ENCODE data around the gene NCAM1. TPM values are rescaled to one million over a fixed set of nuclear protein-coding genes. Genes with fewer than 3 reads are reported as not detected.
A peak's percentile ranks its signal among the peaks of the same experiment; 100 is the strongest.

The NCAM1 gene
- total RNA-seq, 6 donors from 2014 or later, result 1.4 to 15.3 (median 2.5) TPM

GRCh38 chr11:112941104-112941503 is 20.1 kb upstream of the NCAM1 start:
- no peak for ATAC-seq (ENCODE audit: low FRiP score in 2 of 2)
- TF ChIP-seq EP300 (IDR thresholded peaks at IDR 0.05), result no peak
- no peak for TF ChIP-seq POLR2AphosphoS5 (IDR thresholded peaks at IDR 0.05)
- no peak for TF ChIP-seq POLR2A (IDR thresholded peaks at IDR 0.05)
- TF ChIP-seq CTCF (IDR thresholded peaks at IDR 0.05), result no peak
- no peaks in the 10 kb centered on the region for H3K9me3 ChIP-seq
- H3K4me1 ChIP-seq, result no peaks in the 10 kb centered on the region
- no peaks in the 10 kb centered on the region for H3K36me3 ChIP-seq
- no peak overlapping the region for H3K4me3 ChIP-seq
- H3K27me3 ChIP-seq, result no peaks in the 10 kb centered on the region
- DNase-seq, result no peak
- no peak overlapping the region for H3K27ac ChIP-seq
- WGBS, 2 donors, result 85% methylated on average over 2 of the region's 2 CpGs

DNA sequence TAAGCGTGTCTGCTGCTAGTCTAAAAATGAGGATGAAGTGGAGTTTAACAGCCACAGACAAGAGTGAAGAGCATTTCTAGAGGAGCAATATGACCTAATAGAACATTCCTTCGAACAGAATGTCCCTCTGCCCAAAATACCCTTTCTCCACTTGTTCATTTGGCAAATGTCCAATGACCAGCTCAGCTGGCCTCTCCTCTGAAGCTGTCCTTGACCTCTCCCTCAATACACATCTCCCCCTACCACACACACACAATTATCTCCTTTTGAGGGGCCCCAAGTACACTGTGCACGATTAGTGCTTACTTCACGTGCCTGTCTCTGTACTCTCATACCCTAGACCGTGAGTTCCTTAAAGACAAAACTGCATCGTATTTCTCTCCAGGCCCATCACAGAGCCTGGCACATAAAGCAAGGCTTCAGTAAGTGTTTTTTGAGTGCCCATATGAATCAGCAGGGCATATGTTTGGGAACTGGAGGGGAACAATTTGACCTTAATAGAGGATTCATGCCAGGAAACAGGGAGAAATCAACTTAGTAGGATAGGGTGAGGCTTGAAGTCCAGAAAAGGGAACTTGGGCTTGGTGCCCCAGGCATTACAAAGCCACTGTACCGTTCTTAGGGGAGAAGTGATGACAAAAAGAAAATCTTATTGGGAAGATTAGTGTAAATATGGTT is 18.1 kb upstream of the NCAM1 start:
- no peaks in the 10 kb centered on the region for H3K9me3 ChIP-seq
- H3K4me3 ChIP-seq, result no peak overlapping the region
- 51 to 64% methylated on average over 7 of the region's 7 CpGs for WGBS, 2 donors
- TF ChIP-seq POLR2AphosphoS5 (IDR thresholded peaks at IDR 0.05), result no peak
- peak in 1 of 2 donors; percentile 57 for ATAC-seq (ENCODE audit: low FRiP score in 2 of 2)
- no peak overlapping the region for H3K27ac ChIP-seq
- no peak for DNase-seq
- no peaks in the 10 kb centered on the region for H3K4me1 ChIP-seq
- H3K36me3 ChIP-seq, result no peaks in the 10 kb centered on the region
- H3K27me3 ChIP-seq, result no peaks in the 10 kb centered on the region

DNA sequence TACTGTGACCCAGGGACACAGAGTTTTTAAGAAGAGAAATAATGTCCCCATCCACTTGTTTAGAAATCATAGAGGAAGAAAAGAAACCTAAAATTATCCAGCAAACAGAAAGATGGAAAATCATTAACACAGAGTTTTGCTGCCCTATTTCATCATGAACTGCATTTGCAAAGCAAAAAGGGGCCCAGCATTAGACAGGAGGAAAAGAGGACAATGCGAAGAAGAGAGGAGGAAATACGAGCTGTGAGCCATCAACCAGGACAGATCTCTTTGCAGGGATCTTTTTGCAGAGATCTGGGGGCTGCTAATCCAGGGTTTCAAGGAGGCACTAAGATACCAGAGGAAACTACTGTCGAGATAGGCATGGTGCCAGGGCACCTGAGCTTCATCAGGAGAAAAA is 14.4 kb upstream of the NCAM1 start:
- Histone ChIP-seq H3K27ac (no peak overlapping the region), H3K9me3 (no peaks in the 10 kb centered on the region), H3K4me3 (no peak overlapping the region), H3K4me1 (no peaks in the 10 kb centered on the region), H3K36me3 (no peaks in the 10 kb centered on the region), H3K27me3 (no peaks in the 10 kb centered on the region)
- WGBS, 2 donors, result 75 to 83% methylated on average over 3 of the region's 3 CpGs
- no peak for DNase-seq
- no peak for ATAC-seq (ENCODE audit: low FRiP score in 2 of 2)
- TF ChIP-seq CTCF (IDR thresholded peaks at IDR 0.05), result no peak
- TF ChIP-seq POLR2A (IDR thresholded peaks at IDR 0.05), result no peak
- no peak for TF ChIP-seq EP300 (IDR thresholded peaks at IDR 0.05)
- TF ChIP-seq POLR2AphosphoS5 (IDR thresholded peaks at IDR 0.05), result no peak

DNA sequence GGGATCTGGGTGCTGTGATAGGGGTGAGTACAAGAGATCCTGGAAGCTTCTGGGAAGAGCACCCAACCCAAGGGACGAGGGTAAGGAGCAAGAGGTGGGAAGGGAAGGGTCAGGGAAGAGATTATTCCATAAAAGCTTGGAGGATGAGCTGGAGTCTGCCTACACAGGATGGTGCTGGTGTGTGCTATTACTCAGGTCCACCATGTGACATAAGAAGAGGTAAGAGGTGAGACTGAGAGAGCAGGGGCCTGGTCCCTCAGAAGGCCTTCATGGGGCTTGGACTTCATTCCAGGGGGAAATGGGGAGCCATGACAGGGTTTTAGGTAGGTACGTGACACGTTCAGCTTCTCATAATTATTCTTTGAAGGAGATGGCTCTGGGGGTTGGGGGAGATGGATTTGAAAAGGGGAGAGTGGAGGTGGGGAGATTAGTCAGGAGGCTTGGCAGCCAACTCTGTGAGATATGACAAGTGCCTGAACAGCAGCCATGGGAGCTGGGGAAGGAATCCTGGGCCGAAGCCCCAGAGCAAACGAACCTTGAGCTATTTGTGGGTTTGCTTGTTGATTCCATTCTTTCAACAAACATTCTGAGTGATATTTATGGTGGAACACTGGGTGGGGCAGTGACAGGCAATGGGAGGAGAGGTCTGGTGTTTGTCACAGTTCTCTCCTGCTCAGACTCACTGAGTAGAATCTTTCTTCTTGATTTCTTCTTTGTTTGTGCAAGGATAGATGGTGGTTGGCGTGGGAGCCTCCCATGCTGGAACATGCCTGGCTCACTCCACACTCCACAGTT is 11.2 kb upstream of the NCAM1 start:
- peak in 1 of 2 donors; percentile 37 for ATAC-seq (ENCODE audit: low FRiP score in 2 of 2)
- Histone ChIP-seq H3K9me3 (no peaks in the 10 kb centered on the region), H3K4me3 (no peak overlapping the region), H3K27me3 (no peaks in the 10 kb centered on the region), H3K4me1 (no peaks in the 10 kb centered on the region), H3K27ac (no peak overlapping the region), H3K36me3 (no peaks in the 10 kb centered on the region)
- WGBS, 2 donors, result 56 to 58% methylated on average over 6 of the region's 6 CpGs
- DNase-seq, result no peak
- TF ChIP-seq POLR2AphosphoS5 (IDR thresholded peaks at IDR 0.05) (no peak), POLR2A (IDR thresholded peaks at IDR 0.05) (no peak), CTCF (IDR thresholded peaks at IDR 0.05) (no peak), EP300 (IDR thresholded peaks at IDR 0.05) (no peak)

DNA sequence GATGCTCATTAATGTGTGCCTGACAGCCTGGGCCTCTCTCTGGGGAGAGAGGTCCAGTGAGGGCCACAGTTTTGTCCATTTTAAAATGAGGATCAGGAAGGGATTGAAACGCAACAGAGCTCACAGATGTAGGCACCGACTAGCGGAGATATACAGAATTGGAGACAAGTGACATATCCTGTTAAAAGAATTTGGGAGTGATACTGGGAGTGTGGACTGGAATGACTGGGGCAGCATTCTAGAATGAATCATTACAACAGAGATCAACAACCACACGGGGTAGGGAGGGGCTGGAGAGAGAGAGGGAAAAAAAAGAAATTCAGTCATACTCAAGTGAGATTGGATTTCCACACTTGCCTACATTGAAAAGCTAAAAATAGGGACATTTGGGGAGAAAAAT is 2.5 kb upstream of the NCAM1 start:
- DNase-seq, result no peak
- no peaks in the 10 kb centered on the region for H3K36me3 ChIP-seq
- H3K27ac ChIP-seq, result no peak overlapping the region
- WGBS, 2 donors, result 47 to 52% methylated on average over 4 of the region's 4 CpGs
- peaks cover 0 to 30% (median 14%) of the 10 kb centered on the region in 4 donors for H3K27me3 ChIP-seq
- no peak overlapping the region for H3K4me3 ChIP-seq
- H3K9me3 ChIP-seq, result no peaks in the 10 kb centered on the region
- TF ChIP-seq POLR2A (IDR thresholded peaks at IDR 0.05) (no peak), EP300 (IDR thresholded peaks at IDR 0.05) (no peak), POLR2AphosphoS5 (IDR thresholded peaks at IDR 0.05) (no peak), CTCF (IDR thresholded peaks at IDR 0.05) (no peak)
- peaks cover 24 to 31% (median 28%) of the 10 kb centered on the region in 4 donors for H3K4me1 ChIP-seq
- peak in 1 of 2 donors; percentile 50 for ATAC-seq (ENCODE audit: low FRiP score in 2 of 2)

All from upper lobe of left lung (tissue), 6 donors.